HCT116 (cell line): ENCODE results near the gene SFXN5. TPM values are rescaled to one million over a fixed set of nuclear protein-coding genes. Genes with fewer than 3 reads are reported as not detected.

Experiments
- ATAC-seq: fragments of 200-7000 bp; cut with Tn5 transposase; 2 replicates; pipeline ENCODE4 v1.9.1; 2020; ENCODE audit warnings: mild to moderate bottlenecking, moderate library complexity
- BruUV-seq: library from RNA; stranded (reverse); fragments of 400-500 nt; replicated peaks from 2 replicates; lab custom pipeline; 2021; lab: Mats Ljungman, UMichigan
- CTCF ChIA-PET: fragments of 300-600 bp; sonication (Branson Sonifier 250); formaldehyde crosslinking; loops from one replicate; lab custom pipeline; 2021; ENCODE audit warnings: antibody characterized with exemption; lab: Charles Lee
- POLR2A ChIA-PET: fragments of 300-600, 350-600 bp; sonication (Branson Sonifier 250); formaldehyde crosslinking; loops from one replicate; lab custom pipeline; 2021; ENCODE audit warnings: antibody characterized with exemption; lab: Charles Lee
- RAD21 ChIA-PET, 2 experiments: fragments of 300-600 bp; sonication (Branson Sonifier 250); formaldehyde crosslinking; loops; one replicate each; lab custom pipeline; 2023; ENCODE audit warnings: low total read pairs in 2 of 2; ENCODE audit not compliant: uncharacterized antibody in 2 of 2, unreplicated experiment in 2 of 2, low non-redundant PET in 1 of 2; lab: Charles Lee
- DNase-seq: peaks from one replicate; pipeline ENCODE4 v3.0.0-alpha.2; 2010; ENCODE audit warnings: low read depth, low spot score
- H2AFZ ChIP-seq: fragments of 200-600 bp; shearing (Covaris generic), sonication (generic); 2 replicates; pipeline ENCODE4 v1.6.1; 2017; ENCODE audit warnings: low read depth, mixed run types, mixed read lengths, antibody characterized with exemption, low read length; ENCODE audit not compliant: poor library complexity, severe bottlenecking
- H3K27ac ChIP-seq: 2 replicates; pipeline ENCODE4 v1.5.1; 2012; ENCODE audit warnings: low read depth, low read length
- H3K27me3 ChIP-seq: fragments of 200-600 bp; sonication (generic); 2 replicates; pipeline ENCODE4 v1.6.1; 2016; ENCODE audit warnings: mixed run types, low read length, mixed read lengths; ENCODE audit not compliant: insufficient read depth
- H3K36me3 ChIP-seq, 2 experiments: fragments of 200-500 bp in 1 of 2; fragments of 200-600 bp in 1 of 2; sonication (Bioruptor generic) in 1 of 2; sonication (generic) in 1 of 2; 2 replicates each; pipeline versions ENCODE4 v1.5.1 to v1.6.1; 2014 to 2016; ENCODE audit warnings: low read length in 2 of 2, inconsistent platforms in 1 of 2, mixed read lengths in 1 of 2, mixed run types in 1 of 2; ENCODE audit not compliant: insufficient read depth in 2 of 2, control insufficient read depth in 1 of 2
- H3K4me1 ChIP-seq, 2 experiments: fragments of 200-600 bp in 1 of 2; sonication (generic) in 1 of 2; 2 replicates each; pipeline versions ENCODE4 v1.5.1 to v1.6.1; 2012 to 2017; ENCODE audit warnings: low read length in 2 of 2, inconsistent platforms in 1 of 2, mild to moderate bottlenecking in 1 of 2, mixed read lengths in 1 of 2, mixed run types in 1 of 2, moderate library complexity in 1 of 2; ENCODE audit not compliant: insufficient read depth in 2 of 2, control insufficient read depth in 1 of 2
- H3K4me2 ChIP-seq: fragments of 200-600 bp; sonication (generic); 2 replicates; pipeline ENCODE4 v1.6.1; 2017; ENCODE audit warnings: mixed run types, low read length, mixed read lengths
- H3K4me3 ChIP-seq, 2 experiments: fragments of 200-600 bp in 1 of 2; sonication (generic) in 1 of 2; replicated peaks in 1 of 2; 2 replicates each; pipeline ENCODE4 v1.5.1; 2011 to 2016; ENCODE audit warnings: low read length in 2 of 2, control low read depth in 1 of 2, low read depth in 1 of 2, mild to moderate bottlenecking in 1 of 2, mixed read lengths in 1 of 2, mixed run types in 1 of 2
- H3K79me2 ChIP-seq: fragments of 200-600 bp; sonication (generic); 2 replicates; pipeline ENCODE4 v1.6.1; 2017; ENCODE audit warnings: mild to moderate bottlenecking, mixed run types, low read length, moderate library complexity, mixed read lengths; ENCODE audit not compliant: insufficient read depth
- H3K9ac ChIP-seq: fragments of 200-600 bp; sonication (generic); 2 replicates; pipeline ENCODE4 v1.6.1; 2016; ENCODE audit warnings: low read length, mixed read lengths
- H3K9me2 ChIP-seq: fragments of 200-600 bp; sonication (generic), shearing (Covaris generic); 2 replicates; pipeline ENCODE4 v1.6.1; 2017; ENCODE audit warnings: mixed run types, mild to moderate bottlenecking, moderate library complexity; ENCODE audit not compliant: insufficient read depth
- H3K9me3 ChIP-seq, 2 experiments: fragments of 200-500 bp in 1 of 2; fragments of 200-600 bp in 1 of 2; sonication (Bioruptor generic) in 1 of 2; sonication (generic) in 1 of 2; 2 replicates each; pipeline ENCODE4 v1.6.1; 2014 to 2017; ENCODE audit warnings: low read length in 2 of 2, mixed read lengths in 2 of 2, inconsistent platforms in 1 of 2, low read depth in 1 of 2, mild to moderate bottlenecking in 1 of 2, mixed run types in 1 of 2, moderate library complexity in 1 of 2; ENCODE audit not compliant: control insufficient read depth in 1 of 2, insufficient read depth in 1 of 2
- H4K20me1 ChIP-seq: fragments of 200-600 bp; sonication (generic), shearing (Covaris generic); 2 replicates; pipeline ENCODE4 v1.6.1; 2017; ENCODE audit warnings: mixed run types, mild to moderate bottlenecking, moderate library complexity; ENCODE audit not compliant: insufficient read depth
- MAX ChIP-seq: IDR thresholded peaks from 2 replicates; pipeline ENCODE4 v1.6.1; 2012
- REST ChIP-seq: IDR thresholded peaks from 2 replicates; pipeline ENCODE4 v1.6.1; 2012; ENCODE audit warnings: low read depth
- SRF ChIP-seq: IDR thresholded peaks from 2 replicates; pipeline ENCODE4 v1.6.1; 2012; ENCODE audit warnings: low read depth
- TCF7L2 ChIP-seq: IDR thresholded peaks from 2 replicates; pipeline ENCODE4 v1.7.0; 2011; ENCODE audit warnings: borderline replicate concordance, inconsistent platforms; ENCODE audit not compliant: insufficient read depth, insufficient read length; ENCODE audit errors: extremely low read depth
- ZNF274 ChIP-seq: fragments of 200-500 bp; sonication (Bioruptor generic); IDR thresholded peaks from 2 replicates; pipeline ENCODE4 v1.6.1; 2014; ENCODE audit warnings: mild to moderate bottlenecking, low read depth, low read length, inconsistent platforms
- intact Hi-C: fragments of 100-400 bp; cut with micrococcal nuclease; formaldehyde crosslinking; loops from 2 replicates; pipeline ENCODE4 v1.10.0; 2022
- total RNA-seq: library from RNA; stranded (reverse); gene quantifications from one replicate; pipeline ENCODE4 v1.2.1, GENCODE V29; 2021; ENCODE audit not compliant: unreplicated experiment

SFXN5 gene
- total RNA-seq, 1 experiment from 2014 or later, result 10.0 TPM

- ChIA-PET POLR2A (no interaction called here), CTCF (no interaction called here), RAD21 (no interaction called here)
- Histone ChIP-seq H3K4me2 (no peak overlapping the region), H2AFZ (no peak overlapping the region), H3K27me3 (no peaks in the 10 kb centered on the region), H3K36me3 (no peaks in the 10 kb centered on the region), H4K20me1 (no peaks in the 10 kb centered on the region), H3K9me3 (no peaks in the 10 kb centered on the region), H3K4me1 (peaks cover 0 to 7% of the 10 kb centered on the region in 2 experiments; a peak in 2 of 4 replicates), H3K9ac (no peak overlapping the region), H3K27ac (no peak overlapping the region), H3K79me2 (no peaks in the 10 kb centered on the region), H3K9me2 (no peaks in the 10 kb centered on the region), H3K4me3 (no peak overlapping the region)
- no TSS peak for BruUV-seq
- DNase-seq (no peak), ATAC-seq (no peak)
- intact Hi-C loops, result no loop called here
- TF ChIP-seq REST (no peak), TCF7L2 (no peak), ZNF274 (no peak), SRF (no peak), MAX (no peak)
Measured at GRCh38 chr2:72937356-72937669, 134.2 kb downstream of the SFXN5 start.
